Small intestine (tissue), 7 donors: ENCODE data around the gene CDNF. TPM values are rescaled to one million over a fixed set of nuclear protein-coding genes. Genes with fewer than 3 reads are reported as not detected.
A peak's percentile ranks its signal among the peaks of the same experiment; 100 is the strongest.

Experiments used
- DNase-seq, 2 donors: peaks; one replicate each; pipeline versions ENCODE4 v3.0.0 to v3.0.0-alpha.2; 2013
- FAIRE-seq: peaks from 2 replicates; lab custom pipeline; 2012; peaks lifted over from hg19 to GRCh38; lab: Jason Lieb, UNC
- H3K27ac ChIP-seq, 3 donors: one replicate each; pipeline ENCODE4 v1.5.1; 2013; ENCODE audit warnings: low read length in 2 of 3, mild to moderate bottlenecking in 2 of 3, control low read depth in 1 of 3, inconsistent platforms in 1 of 3, low read depth in 1 of 3, moderate library complexity in 1 of 3
- H3K27me3 ChIP-seq, 3 donors: one replicate each; pipeline ENCODE4 v1.6.1; 2013; ENCODE audit warnings: low read length in 3 of 3, inconsistent platforms in 1 of 3; ENCODE audit not compliant: control insufficient read depth in 3 of 3, insufficient read depth in 3 of 3
- H3K36me3 ChIP-seq, 3 donors: one replicate each; pipeline ENCODE4 v1.6.1; 2013; ENCODE audit warnings: low read length in 3 of 3, inconsistent platforms in 1 of 3, low read depth in 1 of 3, mild to moderate bottlenecking in 1 of 3, moderate library complexity in 1 of 3; ENCODE audit not compliant: control insufficient read depth in 3 of 3, insufficient read depth in 2 of 3
- H3K4me1 ChIP-seq, 3 donors: one replicate each; pipeline ENCODE4 v1.6.1; 2013; ENCODE audit warnings: low read length in 2 of 3, inconsistent platforms in 1 of 3, low read depth in 1 of 3, mild to moderate bottlenecking in 1 of 3, moderate library complexity in 1 of 3; ENCODE audit not compliant: control insufficient read depth in 3 of 3, insufficient read depth in 2 of 3
- H3K4me3 ChIP-seq, 3 donors: one replicate each; pipeline ENCODE4 v1.5.1; 2013; ENCODE audit warnings: low read length in 3 of 3, control low read depth in 1 of 3, inconsistent platforms in 1 of 3, low read depth in 1 of 3, mild to moderate bottlenecking in 1 of 3, moderate library complexity in 1 of 3
- H3K9me3 ChIP-seq, 2 donors: one replicate each; pipeline ENCODE4 v1.6.1; 2013; ENCODE audit warnings: low read depth in 1 of 2, low read length in 1 of 2; ENCODE audit not compliant: control insufficient read depth in 2 of 2, insufficient read depth in 1 of 2
- WGBS, 3 donors: extraction: QIAGEN DNeasy Blood & Tissue Kit; methylation state at CpG; one replicate each; pipeline ENCODE4 v1.1.7; 2013; 5-methylcytosine and 5-hydroxymethylcytosine counted together
- polyA plus RNA-seq, 4 donors: library from polyadenylated mRNA; stranded (reverse) in 3 of 4; unstranded in 1 of 4; fragments of 200-250 nt in 3 of 4; fragments of 120-200 nt in 1 of 4; gene quantifications; one replicate each; pipeline versions ENCODE4 v1.2.1 to v1.2.3, GENCODE V29; 2013
- donor health status: healthy with polysubstance abuse.
- donor health status: control.
- donor health status: control.
- donor health status: Bipolar disorder and iron deficiency.
- donor health status: healthy.

CDNF gene
- polyA plus RNA-seq, 4 donors: 0.75 to 3.9 (median 1.8) TPM; not detected in 1

- no peaks in the 10 kb centered on the region for H3K9me3 ChIP-seq
- peaks cover under 1 to 3% (median 2%) of the 10 kb centered on the region in 3 donors for H3K4me1 ChIP-seq
- no peak overlapping the region for H3K27ac ChIP-seq
- FAIRE-seq: no peak
- H3K36me3 ChIP-seq: peaks cover 1 to 7% (median 7%) of the 10 kb centered on the region in 3 donors
- 88 to 94% (median 88%) methylated on average over 1 of the region's 1 CpG for WGBS, 3 donors
- H3K27me3 ChIP-seq: no peaks in the 10 kb centered on the region
- no peak overlapping the region for H3K4me3 ChIP-seq
- no peak for DNase-seq
These were observed 17.6 kb upstream of the CDNF start for GRCh38 chr10:14855453-14855852.

GRCh38 chr10:14852236-14852635 lies 14.4 kb upstream of the CDNF start:
- H3K4me1 ChIP-seq: no peaks in the 10 kb centered on the region
- 40 to 67% (median 52%) methylated on average over 3 of the region's 3 CpGs for WGBS, 3 donors
- no peak for FAIRE-seq
- H3K9me3 ChIP-seq: no peaks in the 10 kb centered on the region
- peaks cover 3 to 12% (median 4%) of the 10 kb centered on the region in 3 donors for H3K36me3 ChIP-seq
- H3K27ac ChIP-seq: no peak overlapping the region
- no peaks in the 10 kb centered on the region for H3K27me3 ChIP-seq
- peak in 1 of 2 donors; percentile 5 for DNase-seq
- no peak overlapping the region for H3K4me3 ChIP-seq

GRCh38 chr10:14844948-14845347 lies 7.1 kb upstream of the CDNF start:
- H3K4me3 ChIP-seq: no peak overlapping the region
- FAIRE-seq (no peak), DNase-seq (no peak)
- WGBS, 3 donors: 79 to 96% (median 88%) methylated on average over 2 of the region's 2 CpGs
- no peaks in the 10 kb centered on the region for H3K9me3 ChIP-seq
- H3K4me1 ChIP-seq: no peaks in the 10 kb centered on the region
- H3K27ac ChIP-seq: no peak overlapping the region
- no peaks in the 10 kb centered on the region for H3K27me3 ChIP-seq
- peaks cover 7 to 27% (median 8%) of the 10 kb centered on the region in 3 donors for H3K36me3 ChIP-seq

GRCh38 chr10:14843327-14843988 lies 5.6 kb upstream of the CDNF start:
- no peaks in the 10 kb centered on the region for H3K4me1 ChIP-seq
- FAIRE-seq (no peak), DNase-seq (no peak)
- H3K9me3 ChIP-seq: no peaks in the 10 kb centered on the region
- no peak overlapping the region for H3K27ac ChIP-seq
- H3K36me3 ChIP-seq: peaks cover 7 to 25% (median 7%) of the 10 kb centered on the region in 3 donors
- no peak overlapping the region for H3K4me3 ChIP-seq
- no peaks in the 10 kb centered on the region for H3K27me3 ChIP-seq
- WGBS, 3 donors: 95 to 97% (median 96%) methylated on average over 15 of the region's 15 CpGs

- FAIRE-seq (no peak), DNase-seq (no peak)
- Histone ChIP-seq H3K9me3 (no peaks in the 10 kb centered on the region), H3K4me1 (no peaks in the 10 kb centered on the region), H3K4me3 (no peak overlapping the region), H3K36me3 (peaks cover 7 to 19% (median 7%) of the 10 kb centered on the region in 3 donors), H3K27me3 (no peaks in the 10 kb centered on the region), H3K27ac (no peak overlapping the region)
- 95 to 97% (median 95%) methylated on average over 2 of the region's 2 CpGs for WGBS, 3 donors
These were observed 2.3 kb upstream of the CDNF start for GRCh38 chr10:14840178-14840577.

- Histone ChIP-seq H3K9me3 (no peaks in the 10 kb centered on the region), H3K27me3 (no peaks in the 10 kb centered on the region), H3K4me3 (peak overlapping the region; percentile 92 to 98 (median 94)), H3K4me1 (no peaks in the 10 kb centered on the region), H3K27ac (peak overlapping the region; percentile 93 to 99 (median 95)), H3K36me3 (peaks cover 7 to 19% (median 7%) of the 10 kb centered on the region in 3 donors)
- FAIRE-seq (no peak), DNase-seq (peak; percentile 28 to 43)
- WGBS, 3 donors: 4 to 10% (median 8%) methylated on average over 14 of the region's 14 CpGs
These were observed 1.5 kb upstream of the CDNF start for GRCh38 chr10:14839305-14839695.

- WGBS, 3 donors: 0 to 1% (median 0%) methylated on average over 51 to 60 of the region's 60 CpGs
- FAIRE-seq (no peak), DNase-seq (peak in 1 of 2 donors; percentile 73)
- Histone ChIP-seq H3K4me3 (peak overlapping the region; percentile 92 to 98 (median 94)), H3K4me1 (no peaks in the 10 kb centered on the region), H3K9me3 (no peaks in the 10 kb centered on the region), H3K27ac (peak overlapping the region; percentile 93 to 99 (median 95)), H3K36me3 (peaks cover 5 to 19% (median 7%) of the 10 kb centered on the region in 3 donors), H3K27me3 (no peaks in the 10 kb centered on the region)
These were observed 906 bp upstream of the CDNF start for GRCh38 chr10:14838582-14839304.

DNA sequence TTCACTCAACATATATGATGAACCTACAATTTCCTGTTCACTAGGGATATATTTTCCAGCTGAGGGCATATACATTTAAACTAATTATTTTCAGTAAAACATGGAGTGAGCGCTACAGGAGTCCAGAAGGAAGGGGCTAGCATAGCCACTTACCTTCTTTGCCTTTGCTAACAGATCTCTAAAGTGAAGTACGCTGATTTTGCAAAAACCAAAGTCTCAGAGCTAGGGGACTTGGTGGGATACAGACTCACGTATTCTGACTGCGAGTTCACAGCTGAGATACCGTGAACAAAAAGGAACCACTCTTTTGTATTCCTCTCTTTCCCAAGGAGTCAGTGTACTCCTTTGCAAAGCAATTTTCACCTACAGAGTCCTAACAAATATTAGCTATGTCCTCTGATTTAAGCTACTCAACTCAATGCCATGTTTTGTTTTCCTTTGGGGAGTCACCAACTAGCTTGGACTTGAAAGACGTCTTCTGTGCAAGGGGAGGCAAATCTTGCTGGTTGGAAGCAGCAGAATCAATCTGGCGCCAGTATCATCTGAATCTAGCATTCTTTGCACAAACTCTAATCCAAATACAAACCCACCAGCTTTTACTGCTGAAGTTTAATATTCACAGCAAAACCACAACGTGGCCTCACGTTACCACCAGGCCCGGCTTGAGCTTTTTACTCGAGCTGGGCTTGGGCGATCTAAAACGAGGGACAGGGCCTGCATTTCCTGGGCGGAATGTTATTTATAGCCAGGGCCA lies 657 bp downstream of the CDNF start:
- WGBS, 3 donors: 25 to 27% (median 27%) methylated on average over 14 of the region's 14 CpGs
- H3K4me1 ChIP-seq: no peaks in the 10 kb centered on the region
- peaks cover 0 to 7% (median 1%) of the 10 kb centered on the region in 3 donors for H3K36me3 ChIP-seq
- H3K27me3 ChIP-seq: no peaks in the 10 kb centered on the region
- no peaks in the 10 kb centered on the region for H3K9me3 ChIP-seq
- no peak for FAIRE-seq
- H3K27ac ChIP-seq: peak overlapping the region; percentile 92 to 95 (median 94)
- peak overlapping the region; percentile 58 to 92 (median 75) for H3K4me3 ChIP-seq
- no peak for DNase-seq
